CMK (cell line): ENCODE results near the gene SPDYC.

Experiments used
- DNase-seq: peaks from one replicate; pipeline ENCODE4 v3.0.0-alpha.2; 2010; ENCODE audit warnings: low read depth

The SPDYC gene

DNA sequence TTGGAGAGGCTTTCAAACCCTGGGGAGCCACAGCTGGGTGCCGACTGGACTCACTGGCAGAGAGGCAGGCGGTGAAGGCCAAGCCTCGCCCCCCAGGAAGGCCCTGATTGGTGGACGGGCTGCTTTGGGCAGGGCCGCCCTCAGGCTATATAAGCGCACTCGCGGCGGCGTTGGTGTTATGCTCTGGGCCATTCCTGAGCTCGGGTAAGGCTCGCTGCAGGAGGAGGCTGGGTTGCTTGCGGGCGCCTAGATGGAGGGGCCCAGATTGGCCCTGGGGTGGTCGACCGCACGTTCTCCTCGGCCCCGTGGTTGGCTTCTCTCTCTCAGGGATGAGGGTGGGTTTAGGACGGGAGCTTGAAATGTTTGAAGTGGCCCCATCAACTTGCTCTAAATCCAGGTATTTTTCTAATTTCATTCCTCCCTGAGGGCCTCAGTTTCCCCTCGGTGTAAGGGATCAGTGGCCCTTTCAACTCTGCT, at the start of gene SPDYC:
SPDYC (plus strand) TSS at position 176 of the 477 bp plus-strand sequence. CDS start 1,125 bp downstream, outside the sequence.
- peak; percentile 64 for DNase-seq

GRCh38 chr11:65120831-65121230, 49.2 kb upstream of the SPDYC start:
- no peak for DNase-seq

GRCh38 chr11:65121447-65121864, 48.6 kb upstream of the SPDYC start:
- no peak for DNase-seq

- peak; percentile 93 for DNase-seq
These were observed 48.0 kb upstream of the SPDYC start, which contains the start of the genes FAU and MRPL49 for GRCh38 chr11:65121865-65122696. FAU (minus strand) TSS chr11:65122134; CDS start chr11:65121813, 321 bp downstream. MRPL49 (plus strand) TSS chr11:65122321; CDS start chr11:65122347, 26 bp downstream.

GRCh38 chr11:65124480-65125196, 45.4 kb upstream of the SPDYC start:
- DNase-seq: no peak

- no peak for DNase-seq
These were observed 44.6 kb upstream of the SPDYC start for GRCh38 chr11:65125197-65126056.

- no peak for DNase-seq
These were observed 43.3 kb upstream of the SPDYC start for GRCh38 chr11:65126624-65127274.

GRCh38 chr11:65127473-65128181, 42.4 kb upstream of the SPDYC start:
- DNase-seq: no peak

GRCh38 chr11:65128182-65129145, 41.6 kb upstream of the SPDYC start:
- no peak for DNase-seq

GRCh38 chr11:65129649-65130441, 40.2 kb upstream of the SPDYC start:
- DNase-seq: no peak

DNA sequence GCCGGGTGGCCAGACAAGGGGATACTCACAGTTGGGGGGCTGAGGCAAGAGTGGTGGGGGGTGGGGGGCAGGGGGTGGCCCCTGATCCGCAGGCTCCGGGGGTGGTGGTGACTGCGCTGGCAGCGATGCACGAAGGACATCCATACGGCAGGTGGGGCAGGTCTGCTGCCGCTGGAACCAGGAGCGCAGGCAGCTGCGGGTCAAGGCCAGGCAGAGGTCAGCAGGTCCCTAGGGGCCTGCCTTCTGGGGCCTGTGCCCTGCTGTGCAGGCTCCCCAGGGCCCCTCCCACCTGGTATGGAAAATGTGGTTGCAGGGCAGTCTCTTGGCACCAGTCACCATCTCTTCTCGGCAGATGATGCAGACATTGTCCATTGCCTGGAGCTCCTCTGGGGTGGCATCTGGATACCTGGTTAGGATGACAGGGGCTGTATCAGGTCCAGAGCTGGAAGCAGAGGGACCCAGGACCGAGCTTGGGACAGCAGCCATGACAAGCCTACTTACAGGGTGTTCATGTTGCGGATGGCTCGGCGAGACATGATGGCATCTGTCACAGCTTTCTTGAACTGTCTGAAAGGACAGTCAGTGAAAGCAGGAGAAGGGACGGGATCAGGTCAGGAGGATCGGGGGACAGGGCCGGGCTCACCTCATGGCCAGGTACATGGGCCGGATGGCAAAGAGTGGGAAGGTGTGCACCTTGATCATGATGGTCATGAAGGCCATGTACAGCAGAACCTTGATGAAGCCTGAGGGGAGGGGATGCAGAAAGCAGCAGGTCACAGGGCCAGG, 39.2 kb upstream of the SPDYC start:
- no peak for DNase-seq

- no peak for DNase-seq
These were observed 38.6 kb upstream of the SPDYC start for GRCh38 chr11:65131417-65131776.

DNA sequence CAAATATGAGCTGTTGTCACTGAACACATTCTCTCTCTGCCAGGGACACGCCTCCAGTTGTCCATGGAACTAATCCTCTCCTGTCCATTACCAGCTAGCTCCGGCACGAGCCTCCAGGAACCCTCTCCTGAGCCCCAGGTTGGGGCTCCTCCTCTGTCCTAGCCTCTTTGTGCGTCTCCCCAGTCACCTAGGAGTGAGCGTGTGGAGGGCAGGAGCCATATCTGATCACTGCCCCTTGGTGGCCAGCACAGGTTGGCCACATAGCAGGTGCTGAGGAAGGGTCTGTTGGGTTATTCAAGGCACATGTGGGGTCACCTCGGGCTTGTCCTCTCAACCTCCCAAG, 38.2 kb upstream of the SPDYC start:
- no peak for DNase-seq

DNA sequence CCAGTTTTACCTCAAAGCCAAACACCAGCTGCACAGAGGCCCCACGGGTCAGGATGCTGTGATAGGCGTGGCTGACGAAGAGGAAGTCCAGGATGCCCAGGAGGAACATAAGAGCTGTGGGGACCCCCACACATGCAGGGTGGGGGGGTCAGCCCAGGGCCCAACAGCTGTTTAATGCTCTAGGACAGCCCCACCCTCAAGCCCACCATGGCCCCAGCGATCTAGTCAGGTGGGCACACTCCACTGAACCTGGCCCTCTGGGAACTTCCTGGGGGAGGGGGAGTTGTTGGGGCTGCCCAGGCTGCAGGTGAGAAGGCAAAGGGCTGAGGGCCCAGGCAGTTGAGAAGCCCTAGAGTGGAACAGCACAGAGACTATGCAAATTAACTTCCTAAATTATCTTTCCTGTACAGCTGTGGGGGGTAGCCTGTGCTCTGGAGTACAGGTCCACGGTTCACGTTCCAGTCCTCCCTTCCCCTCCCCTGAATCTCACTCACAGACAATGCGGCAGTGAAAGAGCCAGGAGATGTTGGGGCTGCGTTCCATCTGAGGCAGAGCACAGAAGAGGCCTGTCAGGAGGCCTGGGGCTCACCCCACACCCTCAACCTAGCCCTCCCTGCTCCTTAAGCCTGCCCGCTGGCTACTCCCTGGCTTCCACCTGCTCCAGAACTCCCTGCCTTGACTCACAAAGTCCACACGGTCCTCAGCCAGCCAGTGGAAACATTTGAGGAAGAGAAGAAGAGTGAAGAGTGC, 37.6 kb upstream of the SPDYC start:
- DNase-seq: no peak

- no peak for DNase-seq
These were observed 36.9 kb upstream of the SPDYC start for GRCh38 chr11:65132988-65133700.

GRCh38 chr11:65133724-65134123, 36.3 kb upstream of the SPDYC start:
- DNase-seq: no peak
